Duodenal mucosa (tissue), 2 donors: ENCODE results near the gene PRKD2.
"Not testable (repeated sequence)": the region's sequence is repeated elsewhere in the genome, so short reads cannot be mapped to it uniquely, and the experiment has no call there.

Source experiments
- H3K27ac ChIP-seq: one replicate; pipeline ENCODE4 v1.7.0; 2013; ENCODE audit warnings: low read depth, low read length
- H3K27me3 ChIP-seq, 2 donors: one replicate each; pipeline ENCODE4 v1.7.0; 2013; ENCODE audit warnings: low read length in 2 of 2, control low read depth in 1 of 2; ENCODE audit not compliant: insufficient read depth in 2 of 2, control insufficient read depth in 1 of 2
- H3K36me3 ChIP-seq, 2 donors: one replicate each; pipeline ENCODE4 v1.7.0; 2013; ENCODE audit warnings: low read length in 2 of 2, control low read depth in 1 of 2; ENCODE audit not compliant: insufficient read depth in 2 of 2, control insufficient read depth in 1 of 2
- H3K4me1 ChIP-seq, 2 donors: one replicate each; pipeline ENCODE4 v1.7.0; 2013; ENCODE audit warnings: low read length in 2 of 2, control low read depth in 1 of 2; ENCODE audit not compliant: insufficient read depth in 2 of 2, control insufficient read depth in 1 of 2
- H3K4me3 ChIP-seq, 2 donors: one replicate each; pipeline ENCODE4 v1.7.0; 2013; ENCODE audit warnings: low read length in 2 of 2, low read depth in 1 of 2
- H3K9ac ChIP-seq, 2 donors: one replicate each; pipeline ENCODE4 v1.7.0; 2013; ENCODE audit warnings: low read length in 2 of 2, low read depth in 1 of 2
- H3K9me3 ChIP-seq, 2 donors: one replicate each; pipeline ENCODE4 v1.7.0; 2013; ENCODE audit warnings: low read length in 2 of 2, control low read depth in 1 of 2; ENCODE audit not compliant: control insufficient read depth in 1 of 2

PRKD2 gene

DNA sequence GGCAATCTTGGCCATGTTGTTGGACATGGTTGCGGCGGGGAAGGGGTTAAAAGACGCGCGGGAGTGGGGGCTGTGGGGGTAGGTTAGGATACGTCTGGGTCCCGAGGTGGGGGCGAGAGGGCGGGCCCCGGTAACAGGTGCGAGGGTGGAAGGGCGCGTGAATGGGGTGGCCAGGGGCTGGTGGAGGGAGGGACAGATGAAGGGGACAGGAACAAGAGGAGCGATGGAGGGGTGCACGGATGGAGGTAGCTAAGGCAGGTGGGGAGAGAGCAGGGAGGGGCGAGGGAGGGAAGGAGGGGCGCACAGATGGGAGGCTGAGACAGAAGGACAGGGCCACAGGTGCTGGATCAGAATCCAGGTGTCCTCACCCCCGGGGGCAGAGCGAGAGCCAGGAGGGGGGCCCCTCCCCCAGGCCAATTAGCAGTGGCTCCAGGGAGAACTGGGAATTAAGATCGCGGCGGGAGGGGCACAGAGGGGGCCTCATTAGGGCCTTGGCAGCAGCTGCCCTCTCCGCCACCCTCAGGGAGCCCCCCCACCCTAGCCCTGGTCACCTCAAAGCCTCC, 82.2 kb downstream of the PRKD2 start:
- Histone ChIP-seq H3K36me3 (no peaks in the 10 kb centered on the region), H3K9ac (no peak overlapping the region), H3K4me1 (peaks cover 21 to 27% of the 10 kb centered on the region in 2 donors), H3K4me3 (no peak overlapping the region), H3K9me3 (no peaks in the 10 kb centered on the region), H3K27me3 (peaks cover 45 to 50% of the 10 kb centered on the region in 2 donors), H3K27ac (no peak overlapping the region)

DNA sequence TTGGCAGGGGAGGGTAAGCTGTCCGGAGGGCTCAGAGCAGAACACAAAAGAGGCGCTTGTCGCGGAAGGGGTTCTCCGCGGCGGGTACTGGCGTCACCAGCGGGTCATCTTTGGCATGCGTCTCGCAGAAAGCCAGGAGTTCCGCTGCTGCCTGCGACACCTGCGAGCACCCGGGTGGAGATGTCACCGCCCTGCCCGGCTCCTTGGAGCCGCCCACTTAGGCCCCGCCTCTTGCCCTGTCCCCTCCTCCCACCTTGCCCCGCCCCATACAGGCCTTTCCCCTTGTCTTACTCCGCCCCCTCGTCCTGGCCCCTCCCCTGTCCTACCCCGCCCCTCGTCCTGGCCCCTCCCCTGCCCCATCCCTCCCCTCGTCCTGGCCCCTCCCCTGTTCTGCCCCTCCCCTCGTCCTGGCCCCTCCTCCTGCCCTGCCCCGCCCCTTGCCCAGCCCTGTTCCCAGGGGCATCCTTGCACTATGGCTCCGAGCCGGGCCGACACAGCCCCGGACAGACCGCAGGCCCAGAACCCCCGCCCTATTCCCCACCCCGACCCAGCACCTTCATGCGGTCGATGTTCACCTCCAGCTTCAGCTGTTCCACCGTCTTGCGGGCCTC, 82.8 kb downstream of the PRKD2 start:
- Histone ChIP-seq H3K27me3 (peaks cover 40 to 45% of the 10 kb centered on the region in 2 donors), H3K4me3 (peak overlapping the region; percentile 59 to 65), H3K27ac (no peak overlapping the region), H3K9me3 (no peaks in the 10 kb centered on the region), H3K4me1 (peaks cover 15 to 21% of the 10 kb centered on the region in 2 donors), H3K9ac (peak overlapping the region; percentile 14 to 30), H3K36me3 (no peaks in the 10 kb centered on the region)

DNA sequence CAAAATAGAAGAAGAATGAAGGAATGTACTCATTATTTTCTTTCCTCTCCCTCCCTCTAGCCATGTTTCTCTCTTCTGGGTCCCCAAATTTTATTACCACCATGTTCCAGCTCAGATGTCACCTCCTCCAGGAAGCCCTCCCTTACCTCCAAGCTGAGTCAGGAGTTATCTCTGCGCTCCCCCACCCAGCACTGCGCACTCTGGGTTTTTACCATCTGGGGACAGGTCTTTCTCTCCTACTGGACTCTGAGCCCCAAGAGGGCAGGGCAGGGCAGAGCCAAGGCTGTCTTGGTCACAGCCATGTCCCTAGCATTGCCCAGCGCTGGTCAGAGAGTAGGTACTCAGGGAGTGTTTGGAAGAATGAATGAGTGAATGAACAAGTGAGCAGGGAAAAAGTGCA, 83.8 kb downstream of the PRKD2 start:
- peaks cover 11 to 15% of the 10 kb centered on the region in 2 donors for H3K4me1 ChIP-seq
- no peak overlapping the region for H3K9ac ChIP-seq
- no peak overlapping the region for H3K27ac ChIP-seq
- peak overlapping the region in 1 of 2 donors; percentile 65 for H3K4me3 ChIP-seq
- no peaks in the 10 kb centered on the region for H3K36me3 ChIP-seq
- peaks cover 36 to 41% of the 10 kb centered on the region in 2 donors for H3K27me3 ChIP-seq
- no peaks in the 10 kb centered on the region for H3K9me3 ChIP-seq

DNA sequence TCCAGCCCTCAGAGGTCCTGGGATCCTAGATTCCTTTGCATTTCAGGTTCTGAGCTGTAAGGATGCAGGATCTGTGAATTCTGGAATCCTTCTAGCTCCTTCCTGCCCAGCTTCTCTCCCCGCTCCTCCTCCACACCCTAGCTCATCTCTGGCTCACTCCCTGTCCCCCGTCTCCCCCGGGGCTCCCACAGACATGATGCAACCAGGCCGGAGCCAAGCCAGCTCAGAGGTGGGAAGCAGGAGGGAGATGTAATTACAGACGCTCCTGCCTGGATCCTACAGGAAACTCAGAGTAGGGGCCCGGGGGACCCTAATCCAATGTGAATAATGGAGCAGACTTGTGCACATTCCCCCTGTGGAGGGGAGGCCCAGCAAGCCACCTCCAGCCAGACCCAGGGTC, 85.4 kb downstream of the PRKD2 start:
- H3K9me3 ChIP-seq, result no peaks in the 10 kb centered on the region
- H3K9ac ChIP-seq, result no peak overlapping the region
- H3K4me1 ChIP-seq, result peaks cover 10 to 15% of the 10 kb centered on the region in 2 donors
- no peaks in the 10 kb centered on the region for H3K36me3 ChIP-seq
- peaks cover 24 to 27% of the 10 kb centered on the region in 2 donors for H3K27me3 ChIP-seq
- H3K4me3 ChIP-seq, result no peak overlapping the region
- H3K27ac ChIP-seq, result no peak overlapping the region

DNA sequence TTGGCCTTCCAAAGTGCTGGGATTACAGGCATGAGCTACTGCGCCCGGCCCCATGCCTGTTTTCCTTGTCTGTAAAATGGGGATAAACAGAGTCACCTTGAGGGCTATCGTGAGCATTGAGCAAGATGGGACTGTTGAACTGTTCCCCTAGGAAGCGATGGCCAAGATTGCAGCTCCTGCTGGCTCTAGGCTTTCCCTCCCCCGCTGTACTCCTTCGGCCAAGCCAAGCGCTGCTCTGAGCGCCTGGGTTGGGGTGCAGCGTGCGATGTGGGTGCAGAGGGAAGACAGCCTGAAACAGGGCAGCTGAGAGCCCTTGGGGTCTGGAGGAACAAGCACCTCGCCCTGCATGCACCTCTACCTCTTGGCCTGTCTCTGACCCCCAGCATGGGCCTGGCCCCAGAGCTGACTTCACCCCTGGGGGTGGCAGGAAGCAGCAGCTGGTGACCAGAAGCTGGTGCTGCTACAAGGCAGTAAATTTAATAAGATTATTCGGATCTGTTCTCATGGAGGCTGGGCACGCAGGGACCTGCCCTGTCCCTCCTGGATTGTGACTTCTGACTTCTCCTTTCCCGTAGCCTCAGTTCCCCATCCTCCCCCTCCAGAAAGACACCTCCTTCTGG, 86.2 kb downstream of the PRKD2 start:
- H3K9ac ChIP-seq, result no peak overlapping the region
- H3K9me3 ChIP-seq, result no peaks in the 10 kb centered on the region
- no peak overlapping the region for H3K27ac ChIP-seq
- peaks cover 18 to 23% of the 10 kb centered on the region in 2 donors for H3K27me3 ChIP-seq
- no peaks in the 10 kb centered on the region for H3K36me3 ChIP-seq
- H3K4me3 ChIP-seq, result no peak overlapping the region
- H3K4me1 ChIP-seq, result peaks cover 11 to 16% of the 10 kb centered on the region in 2 donors

DNA sequence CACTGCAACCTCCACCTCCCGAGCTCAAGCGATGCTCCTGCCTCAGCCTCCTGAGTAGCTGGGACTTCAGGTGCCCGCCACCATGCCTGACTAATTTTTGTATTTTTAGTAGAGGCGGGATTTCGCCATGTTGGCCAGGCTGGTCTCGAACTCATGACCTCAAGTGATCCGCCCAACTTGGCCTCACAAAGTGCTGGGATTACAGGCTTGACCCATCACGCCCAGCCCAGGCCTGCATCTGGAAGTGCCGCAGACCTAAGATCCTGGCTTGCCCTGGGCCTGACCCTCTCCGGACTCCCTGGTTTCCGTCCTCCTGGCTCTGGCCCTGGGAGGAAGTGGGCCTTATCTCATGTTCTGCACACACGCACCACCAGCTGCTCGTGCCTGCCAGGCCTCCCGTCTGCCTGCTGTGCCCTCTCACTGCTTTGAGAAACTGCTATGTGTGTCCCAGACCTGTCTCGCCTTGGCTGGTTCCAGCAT, 87.3 kb downstream of the PRKD2 start:
- no peak overlapping the region for H3K27ac ChIP-seq
- H3K9ac ChIP-seq, result no peak overlapping the region
- no peaks in the 10 kb centered on the region for H3K36me3 ChIP-seq
- peaks cover 18 to 23% of the 10 kb centered on the region in 2 donors for H3K27me3 ChIP-seq
- H3K4me3 ChIP-seq, result no peak overlapping the region
- H3K4me1 ChIP-seq, result peaks cover 13 to 24% of the 10 kb centered on the region in 2 donors
- no peaks in the 10 kb centered on the region for H3K9me3 ChIP-seq

DNA sequence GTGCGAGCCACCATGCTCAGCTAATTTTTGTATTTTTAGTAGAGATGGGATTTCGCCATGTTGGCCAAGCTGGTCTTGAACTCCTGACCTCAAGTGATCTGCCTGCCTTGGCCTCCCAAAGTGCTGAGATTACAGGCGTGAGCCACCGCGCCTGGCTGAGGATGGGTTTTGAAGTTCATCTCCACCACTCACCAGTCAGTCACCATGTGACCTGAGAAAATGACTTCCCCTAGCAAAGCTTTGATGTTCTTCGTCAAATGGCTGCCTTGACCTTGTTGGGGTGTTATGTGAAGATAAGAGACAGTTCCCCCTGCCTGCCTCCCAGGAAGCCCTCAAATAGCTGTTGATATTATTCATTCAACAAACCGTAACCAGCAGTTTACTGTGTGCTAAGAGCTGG, 87.9 kb downstream of the PRKD2 start:
- H3K4me1 ChIP-seq, result peaks cover 12 to 22% of the 10 kb centered on the region in 2 donors
- not testable (repeated sequence) for H3K27ac ChIP-seq

DNA sequence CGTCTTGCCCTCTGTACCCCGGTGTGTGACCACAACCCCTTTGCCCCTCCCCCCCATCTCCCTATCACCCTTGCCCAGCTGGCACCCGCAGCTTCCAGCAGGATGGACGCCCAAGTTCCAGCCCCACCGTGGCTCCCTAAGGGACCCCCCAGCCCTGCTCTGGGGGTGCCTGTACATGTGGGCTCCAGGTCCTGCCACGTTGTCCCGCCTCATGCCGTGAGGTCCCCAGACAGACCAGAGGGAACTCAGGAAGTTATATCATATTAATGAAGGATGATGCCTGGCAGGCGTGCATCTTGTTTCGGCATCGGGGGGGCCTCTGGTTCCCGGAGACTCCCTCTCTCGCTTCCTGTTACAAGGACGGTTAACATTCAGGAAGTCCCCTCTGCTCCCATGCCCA, 90.5 kb downstream of the PRKD2 start:
- H3K4me1 ChIP-seq, result peaks cover 3 to 11% of the 10 kb centered on the region in 2 donors

More for the DNA sequence above, 87.9 kb downstream of the PRKD2 start:
- not testable (repeated sequence) for H3K9me3 ChIP-seq, H3K9ac ChIP-seq, H3K36me3 ChIP-seq, H3K4me3 ChIP-seq
- H3K27me3 ChIP-seq, result peaks cover 18 to 23% of the 10 kb centered on the region in 2 donors

DNA sequence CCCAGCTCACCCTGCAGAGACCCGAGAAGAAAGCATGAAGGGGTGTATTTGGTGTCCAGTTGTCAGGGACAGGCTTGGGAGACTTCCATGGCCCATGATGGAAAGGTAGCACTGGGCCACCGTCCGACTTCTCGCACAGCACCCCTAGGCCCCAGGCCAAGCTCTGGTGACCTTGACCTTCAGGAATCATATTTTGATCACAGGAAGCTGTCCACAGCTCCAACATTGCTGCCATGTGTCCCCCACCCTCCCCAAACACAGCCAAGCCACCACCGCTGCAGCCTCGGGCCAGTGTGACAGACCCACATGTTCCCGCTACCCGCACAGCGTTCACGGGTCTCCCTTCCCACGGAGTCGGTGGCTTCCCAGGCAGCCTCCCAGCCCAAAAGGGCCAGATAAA, 91.2 kb downstream of the PRKD2 start:
- Histone ChIP-seq H3K9ac (no peak overlapping the region), H3K4me3 (no peak overlapping the region), H3K27me3 (peaks cover under 1 to 22% of the 10 kb centered on the region in 2 donors), H3K27ac (peak overlapping the region; percentile 70), H3K4me1 (peaks cover 3 to 11% of the 10 kb centered on the region in 2 donors), H3K36me3 (no peaks in the 10 kb centered on the region), H3K9me3 (no peaks in the 10 kb centered on the region)

More for the DNA sequence above, 90.5 kb downstream of the PRKD2 start:
- H3K9ac ChIP-seq, result no peak overlapping the region
- H3K36me3 ChIP-seq, result no peaks in the 10 kb centered on the region
- H3K9me3 ChIP-seq, result no peaks in the 10 kb centered on the region
- no peak overlapping the region for H3K4me3 ChIP-seq
- H3K27me3 ChIP-seq, result peaks cover 1 to 21% of the 10 kb centered on the region in 2 donors
- H3K27ac ChIP-seq, result no peak overlapping the region

DNA sequence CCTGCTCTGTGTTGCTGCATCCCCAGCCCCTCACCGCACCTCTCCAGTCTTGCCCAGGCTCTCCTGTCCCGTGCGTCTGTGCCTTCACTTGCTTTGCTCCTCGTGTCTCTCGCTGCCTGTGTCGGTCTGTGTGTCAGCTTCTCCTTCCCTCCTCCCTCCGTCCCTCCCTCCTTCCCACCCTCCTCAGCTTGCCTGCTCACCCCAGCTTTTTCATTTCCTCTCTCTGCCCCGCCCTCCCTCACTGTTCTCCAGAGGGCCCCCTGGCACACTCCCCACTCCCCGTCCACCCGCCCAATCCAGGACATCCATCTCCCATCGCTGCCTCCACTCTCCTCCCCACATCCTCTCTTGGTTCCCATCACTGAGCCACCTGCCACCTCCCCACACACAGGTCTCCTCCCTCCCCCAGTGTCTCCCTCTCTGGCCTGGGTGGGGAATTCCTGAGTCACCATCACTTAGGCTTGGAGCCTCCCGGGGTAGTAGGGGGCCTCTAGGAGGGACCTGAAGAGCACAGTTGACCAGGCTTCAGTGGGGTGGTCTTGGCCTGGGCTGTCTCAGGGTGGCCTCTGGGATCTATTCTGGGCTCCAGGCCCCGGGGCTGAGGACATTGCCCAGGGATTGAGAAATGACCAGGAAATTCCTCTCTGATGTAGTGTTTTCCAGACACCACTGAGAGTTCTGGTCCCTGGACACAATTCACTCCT, 91.8 kb downstream of the PRKD2 start, which contains the start of gene PTGIR:
Gene PTGIR (minus strand): TSS at position 132 of the 704 bp plus-strand sequence. CDS start 864 bp downstream, outside the sequence.
- no peaks in the 10 kb centered on the region for H3K36me3 ChIP-seq
- peaks cover 3 to 11% of the 10 kb centered on the region in 2 donors for H3K4me1 ChIP-seq
- H3K9ac ChIP-seq, result no peak within 1 kb of the TSS
- peak within 1 kb of the TSS; percentile 70 for H3K27ac ChIP-seq
- H3K4me3 ChIP-seq, result peak within 1 kb of the TSS; percentile 17 to 40
- no peaks in the 10 kb centered on the region for H3K9me3 ChIP-seq
- peaks cover 4 to 19% of the 10 kb centered on the region in 2 donors for H3K27me3 ChIP-seq
